Panc1 (cell line): ENCODE data around the gene PRC1. TPM values are rescaled to one million over a fixed set of nuclear protein-coding genes. Genes with fewer than 3 reads are reported as not detected.

Source experiments
- ATAC-seq: fragments of 200-7000 bp; cut with Tn5 transposase; 2 replicates; pipeline ENCODE4 v1.9.1; 2020; ENCODE audit warnings: mild to moderate bottlenecking, moderate library complexity
- BruUV-seq: library from RNA; stranded (reverse); fragments of 400-500 nt; replicated peaks from 2 replicates; lab custom pipeline; 2021; lab: Mats Ljungman, UMichigan
- CTCF ChIA-PET: fragments of 300-600 bp; sonication (Branson Sonifier 250); formaldehyde crosslinking; loops from one replicate; lab custom pipeline; 2022; ENCODE audit warnings: antibody characterized with exemption; lab: Charles Lee
- POLR2A ChIA-PET: fragments of 300-600 bp; sonication (Branson Sonifier 250); formaldehyde crosslinking; loops from one replicate; lab custom pipeline; 2022; ENCODE audit warnings: antibody characterized with exemption; lab: Charles Lee
- DNase-seq: peaks from one replicate; pipeline ENCODE4 v3.0.0-alpha.2; 2010; ENCODE audit warnings: low read depth, low spot score
- H3K27ac ChIP-seq: 2 replicates; pipeline ENCODE4 v1.5.1; 2011; ENCODE audit warnings: mild to moderate bottlenecking, low read length, inconsistent platforms
- H3K27me3 ChIP-seq: fragments of 200-500 bp; sonication (Bioruptor generic); 2 replicates; pipeline ENCODE4 v1.6.0; 2014; ENCODE audit warnings: low read length, inconsistent platforms; ENCODE audit not compliant: control insufficient read depth, insufficient read depth
- H3K36me3 ChIP-seq: fragments of 200-500 bp; sonication (Bioruptor generic); 2 replicates; pipeline ENCODE4 v1.5.1; 2014; ENCODE audit warnings: inconsistent platforms, mild to moderate bottlenecking, low read length, moderate library complexity; ENCODE audit not compliant: control insufficient read depth, insufficient read depth
- H3K4me1 ChIP-seq: 2 replicates; pipeline ENCODE4 v1.5.1; 2011; ENCODE audit warnings: inconsistent platforms, mild to moderate bottlenecking, low read length, moderate library complexity; ENCODE audit not compliant: control insufficient read depth, insufficient read depth
- H3K4me3 ChIP-seq, 2 experiments: 2 replicates each; pipeline ENCODE4 v1.5.1; 2011 to 2012; ENCODE audit warnings: low read depth in 2 of 2, low read length in 2 of 2, mild to moderate bottlenecking in 2 of 2, inconsistent platforms in 1 of 2, moderate library complexity in 1 of 2
- H3K9me3 ChIP-seq: fragments of 200-500 bp; sonication (Bioruptor generic); 2 replicates; pipeline ENCODE4 v1.5.1; 2014; ENCODE audit warnings: low read depth, mild to moderate bottlenecking, inconsistent platforms, low read length, moderate library complexity; ENCODE audit not compliant: control insufficient read depth, insufficient read depth
- POLR2AphosphoS5 ChIP-seq: IDR thresholded peaks from 2 replicates; pipeline ENCODE4 v1.6.1; 2012; ENCODE audit warnings: mild to moderate bottlenecking, low read depth, low read length, moderate library complexity
- SIN3A ChIP-seq: IDR thresholded peaks from 2 replicates; pipeline ENCODE4 v1.6.1; 2012; ENCODE audit warnings: low read depth, mild to moderate bottlenecking, low read length, moderate library complexity, borderline replicate concordance; ENCODE audit not compliant: insufficient read depth
- TCF7L2 ChIP-seq: IDR thresholded peaks from 2 replicates; pipeline ENCODE4 v1.6.1; 2011; ENCODE audit warnings: mild to moderate bottlenecking, low read depth, low read length, inconsistent platforms
- in situ Hi-C: cut with HindIII; loops from 2 replicates; pipeline ENCODE4 v1.10.0; 2016; ENCODE audit warnings: low sequenced_read_pairs, low pct_unique_long_range_greater_than_20kb
- intact Hi-C: fragments of 100-400 bp; cut with micrococcal nuclease; formaldehyde crosslinking; loops from one replicate; pipeline ENCODE4 v1.10.0; 2022; ENCODE audit not compliant: unreplicated experiment
- total RNA-seq: library from RNA; stranded (reverse); gene quantifications from one replicate; pipeline ENCODE4 v1.2.1, GENCODE V29; 2021; ENCODE audit not compliant: unreplicated experiment
- TF ChIP-seq, protein P1 (sequence below), 2 experiments: IDR thresholded peaks; 2 replicates each; pipeline ENCODE4 v1.6.1; 2011 to 2012; ENCODE audit warnings: low read depth in 2 of 2, control low read depth in 1 of 2, low read length in 1 of 2, mild to moderate bottlenecking in 1 of 2, moderate library complexity in 1 of 2; ENCODE audit not compliant: insufficient read depth in 1 of 2
- TF ChIP-seq, protein P2 (sequence below): fragments of 450-650 bp; IDR thresholded peaks from 2 replicates; pipeline ENCODE4 v1.5.1; 2017; ENCODE audit warnings: mild to moderate bottlenecking

Gene PRC1
- total RNA-seq, 1 experiment from 2014 or later: 228 TPM

DNA sequence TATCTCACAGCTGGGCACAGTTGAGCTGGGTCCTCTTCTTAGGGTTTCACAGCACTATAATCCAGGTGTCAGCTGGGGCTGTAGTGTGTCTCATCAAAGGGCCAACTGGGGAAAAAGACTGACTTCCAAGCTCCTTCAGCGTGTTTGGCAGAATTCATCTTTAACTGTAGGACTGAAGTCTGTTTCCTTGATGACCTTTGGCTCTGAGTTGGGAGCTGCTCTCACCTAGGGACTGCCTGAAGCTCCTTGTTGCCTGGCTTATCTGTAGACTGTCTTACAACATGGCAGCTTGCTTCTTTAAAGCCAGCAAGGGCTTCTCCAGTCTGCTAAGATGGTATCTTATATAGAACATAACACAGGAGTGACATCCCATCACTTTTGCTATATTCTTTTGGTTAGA is 33.3 kb upstream of the PRC1 start:
- DNase-seq (no peak), ATAC-seq (no peak)
- ChIA-PET POLR2A (no interaction called here), CTCF (no interaction called here)
- BruUV-seq: no TSS peak
- H3K27ac ChIP-seq: no peak overlapping the region
- no peaks in the 10 kb centered on the region for H3K4me1 ChIP-seq
- H3K36me3 ChIP-seq: no peaks in the 10 kb centered on the region
- no peaks in the 10 kb centered on the region for H3K9me3 ChIP-seq
- H3K27me3 ChIP-seq: no peaks in the 10 kb centered on the region
- TF ChIP-seq TCF7L2: no peak
- TF ChIP-seq, protein P1, sequence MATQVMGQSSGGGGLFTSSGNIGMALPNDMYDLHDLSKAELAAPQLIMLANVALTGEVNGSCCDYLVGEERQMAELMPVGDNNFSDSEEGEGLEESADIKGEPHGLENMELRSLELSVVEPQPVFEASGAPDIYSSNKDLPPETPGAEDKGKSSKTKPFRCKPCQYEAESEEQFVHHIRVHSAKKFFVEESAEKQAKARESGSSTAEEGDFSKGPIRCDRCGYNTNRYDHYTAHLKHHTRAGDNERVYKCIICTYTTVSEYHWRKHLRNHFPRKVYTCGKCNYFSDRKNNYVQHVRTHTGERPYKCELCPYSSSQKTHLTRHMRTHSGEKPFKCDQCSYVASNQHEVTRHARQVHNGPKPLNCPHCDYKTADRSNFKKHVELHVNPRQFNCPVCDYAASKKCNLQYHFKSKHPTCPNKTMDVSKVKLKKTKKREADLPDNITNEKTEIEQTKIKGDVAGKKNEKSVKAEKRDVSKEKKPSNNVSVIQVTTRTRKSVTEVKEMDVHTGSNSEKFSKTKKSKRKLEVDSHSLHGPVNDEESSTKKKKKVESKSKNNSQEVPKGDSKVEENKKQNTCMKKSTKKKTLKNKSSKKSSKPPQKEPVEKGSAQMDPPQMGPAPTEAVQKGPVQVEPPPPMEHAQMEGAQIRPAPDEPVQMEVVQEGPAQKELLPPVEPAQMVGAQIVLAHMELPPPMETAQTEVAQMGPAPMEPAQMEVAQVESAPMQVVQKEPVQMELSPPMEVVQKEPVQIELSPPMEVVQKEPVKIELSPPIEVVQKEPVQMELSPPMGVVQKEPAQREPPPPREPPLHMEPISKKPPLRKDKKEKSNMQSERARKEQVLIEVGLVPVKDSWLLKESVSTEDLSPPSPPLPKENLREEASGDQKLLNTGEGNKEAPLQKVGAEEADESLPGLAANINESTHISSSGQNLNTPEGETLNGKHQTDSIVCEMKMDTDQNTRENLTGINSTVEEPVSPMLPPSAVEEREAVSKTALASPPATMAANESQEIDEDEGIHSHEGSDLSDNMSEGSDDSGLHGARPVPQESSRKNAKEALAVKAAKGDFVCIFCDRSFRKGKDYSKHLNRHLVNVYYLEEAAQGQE (IDR thresholded peaks at IDR 0.05; ENCODE audit: insufficient read depth in 1 of 2, low read depth in 2 of 2, low read length in 1 of 2): no peak
- intact Hi-C loops (no loop called here), in situ Hi-C loops (no loop called here)
- H3K4me3 ChIP-seq: no peak overlapping the region

DNA sequence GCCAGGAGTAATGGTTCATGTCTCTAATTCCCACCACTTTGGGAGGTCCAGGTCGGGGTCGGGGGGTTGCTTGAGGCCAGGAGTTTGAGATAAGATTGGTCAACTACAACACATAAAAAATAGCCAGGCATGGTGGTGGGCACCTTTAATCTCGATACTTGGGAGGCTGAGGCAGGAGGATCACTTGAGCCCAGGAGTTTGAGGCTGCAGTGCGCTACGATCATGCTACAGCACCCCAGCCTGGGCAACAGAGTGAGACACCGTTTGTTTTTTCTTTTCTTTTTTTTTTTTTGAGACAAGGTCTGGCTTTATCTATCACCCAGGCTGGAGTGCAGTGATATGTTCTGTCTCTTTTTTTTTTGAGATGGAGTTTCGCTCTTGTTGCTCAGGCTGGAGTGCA is 29.4 kb upstream of the PRC1 start:
- BruUV-seq: no TSS peak
- POLR2A ChIA-PET: no interaction called here
- intact Hi-C loops: no loop called here
- H3K4me3 ChIP-seq: no peak overlapping the region
- peaks cover 6% of the 10 kb centered on the region; the same call in 1 of the 2 replicates for H3K4me1 ChIP-seq
- H3K9me3 ChIP-seq: no peaks in the 10 kb centered on the region
- no peak overlapping the region for H3K27ac ChIP-seq
- peaks cover 7% of the 10 kb centered on the region; the same call in 1 of the 2 replicates for H3K36me3 ChIP-seq
- ATAC-seq (no peak), DNase-seq (no peak)
- no peaks in the 10 kb centered on the region for H3K27me3 ChIP-seq
- CTCF ChIA-PET: no interaction called here
- in situ Hi-C loops: no loop called here
- TF ChIP-seq POLR2AphosphoS5 (no peak), SIN3A (no peak), TCF7L2 (no peak)
- TF ChIP-seq, protein P1 (IDR thresholded peaks at IDR 0.05; ENCODE audit: insufficient read depth in 1 of 2, low read depth in 2 of 2, low read length in 1 of 2): no peak
- TF ChIP-seq, protein P2, sequence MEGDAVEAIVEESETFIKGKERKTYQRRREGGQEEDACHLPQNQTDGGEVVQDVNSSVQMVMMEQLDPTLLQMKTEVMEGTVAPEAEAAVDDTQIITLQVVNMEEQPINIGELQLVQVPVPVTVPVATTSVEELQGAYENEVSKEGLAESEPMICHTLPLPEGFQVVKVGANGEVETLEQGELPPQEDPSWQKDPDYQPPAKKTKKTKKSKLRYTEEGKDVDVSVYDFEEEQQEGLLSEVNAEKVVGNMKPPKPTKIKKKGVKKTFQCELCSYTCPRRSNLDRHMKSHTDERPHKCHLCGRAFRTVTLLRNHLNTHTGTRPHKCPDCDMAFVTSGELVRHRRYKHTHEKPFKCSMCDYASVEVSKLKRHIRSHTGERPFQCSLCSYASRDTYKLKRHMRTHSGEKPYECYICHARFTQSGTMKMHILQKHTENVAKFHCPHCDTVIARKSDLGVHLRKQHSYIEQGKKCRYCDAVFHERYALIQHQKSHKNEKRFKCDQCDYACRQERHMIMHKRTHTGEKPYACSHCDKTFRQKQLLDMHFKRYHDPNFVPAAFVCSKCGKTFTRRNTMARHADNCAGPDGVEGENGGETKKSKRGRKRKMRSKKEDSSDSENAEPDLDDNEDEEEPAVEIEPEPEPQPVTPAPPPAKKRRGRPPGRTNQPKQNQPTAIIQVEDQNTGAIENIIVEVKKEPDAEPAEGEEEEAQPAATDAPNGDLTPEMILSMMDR: no peak
